Tibial nerve (tissue), 3 donors: ENCODE data around the gene APP.

ENCODE experiments used
- CTCF ChIP-seq, 5 experiments: fragments of 200-600 bp in 3 of 5; fragments of 450-650 bp in 2 of 5; sonication (generic) in 3 of 5; IDR thresholded peaks; one replicate each; pipeline ENCODE4 v1.5.1; 2016 to 2019; ENCODE audit warnings: antibody characterized with exemption in 5 of 5, mild to moderate bottlenecking in 3 of 5, moderate library complexity in 2 of 5
- POLR2A ChIP-seq, 2 donors: fragments of 450-650 bp; IDR thresholded peaks; one replicate each; pipeline ENCODE4 v1.6.1; 2017; ENCODE audit warnings: antibody characterized with exemption in 2 of 2, mild to moderate bottlenecking in 2 of 2, moderate library complexity in 2 of 2

- TF ChIP-seq CTCF (IDR thresholded peaks at IDR 0.05): no peak
- TF ChIP-seq POLR2A (IDR thresholded peaks at IDR 0.05): no peak
Observed at GRCh38 chr21:25925936-25926335, 244.6 kb downstream of the APP start.
